ENCODE measurements around the gene CLDN1. TPM values are rescaled to one million over a fixed set of nuclear protein-coding genes. Genes with fewer than 3 reads are reported as not detected.

Gene CLDN1
- total and polyA plus RNA-seq, 2 of the 13 experiments (the other 11 are each of a cell fraction or from before 2014, with no cell fraction given), result 42.7 to 51.6 TPM

GRCh38 chr3:190281308-190282051 lies 40.8 kb downstream of the CLDN1 start (continued):
- TF ChIP-seq CCAR2 (optimal IDR thresholded peaks at IDR 0.05; ENCODE audit: low read depth, low read length), result no peak
- peak; percentile 81 for TF ChIP-seq GATAD2A (CRISPR knock-in tag; IDR thresholded peaks at IDR 0.05)
- TF ChIP-seq LRRFIP1 (CRISPR knock-in tag; conservative IDR thresholded peaks at IDR 0.05), result no peak
- TF ChIP-seq ZNF737 (CRISPR knock-in tag; IDR thresholded peaks at IDR 0.05; ENCODE audit: borderline replicate concordance), result no peak
- TF ChIP-seq AKAP8 (CRISPR knock-in tag; IDR thresholded peaks at IDR 0.05), result no peak
- peak; percentile 21; the same call in 1 of the 2 replicates for TF ChIP-seq FOXO1 (CRISPR knock-in tag; IDR thresholded peaks at IDR 0.05)
- no peak for TF ChIP-seq PHF21A (CRISPR knock-in tag; IDR thresholded peaks at IDR 0.05)
- TF ChIP-seq ZNF260 (CRISPR knock-in tag; IDR thresholded peaks at IDR 0.05; ENCODE audit: borderline replicate concordance, low read depth), result no peak
- no peak for TF ChIP-seq KDM1A (CRISPR knock-in tag; IDR thresholded peaks at IDR 0.05)
- TF ChIP-seq HOXA3 (CRISPR knock-in tag; IDR thresholded peaks at IDR 0.05), result peak; percentile 41; the same call in 1 of the 2 replicates
- no peak for TF ChIP-seq ZNF577 (CRISPR knock-in tag; IDR thresholded peaks at IDR 0.05; ENCODE audit: borderline replicate concordance, low read depth)
- TF ChIP-seq HDAC2 (CRISPR knock-in tag; IDR thresholded peaks at IDR 0.05), result peak; percentile 50; the same call in 1 of the 2 replicates
- TF ChIP-seq ZNF670 (CRISPR knock-in tag; IDR thresholded peaks at IDR 0.05; ENCODE audit: borderline replicate concordance), result peak; percentile 58; the same call in 1 of the 2 replicates
- no peak for TF ChIP-seq ZNF7 (CRISPR knock-in tag; IDR thresholded peaks at IDR 0.05)
- 0 out of 4 replicates have a peak, but pooled peaks of 1 of the 2 experiments have one; percentile 27 for TF ChIP-seq EP300 (IDR thresholded peaks at IDR 0.05; ENCODE audit: low read depth in 2 of 2, low read length in 2 of 2)
- TF ChIP-seq EP300 (CRISPR knock-in tag; IDR thresholded peaks at IDR 0.05; ENCODE audit: borderline replicate concordance), result no peak
- TF ChIP-seq THAP11 (CRISPR knock-in tag; IDR thresholded peaks at IDR 0.05), result peak; percentile 34; the same call in 1 of the 2 replicates
- TF ChIP-seq HNF1A (IDR thresholded peaks at IDR 0.05; ENCODE audit: low read depth), result no peak
- no peak for TF ChIP-seq HNF1A (CRISPR knock-in tag; IDR thresholded peaks at IDR 0.05; ENCODE audit: borderline replicate concordance)
- peak; percentile 26; the same call in 1 of the 2 replicates for TF ChIP-seq DPF2 (CRISPR knock-in tag; IDR thresholded peaks at IDR 0.05; ENCODE audit: borderline replicate concordance, low read depth)
- TF ChIP-seq JUN (CRISPR knock-in tag; IDR thresholded peaks at IDR 0.05), result no peak
- peak; percentile 69; the same call in 1 of the 2 replicates for TF ChIP-seq HOMEZ (CRISPR knock-in tag; IDR thresholded peaks at IDR 0.05; ENCODE audit: low read depth)
